ENCODE measurements around the gene LRRC56. TPM values are rescaled to one million over a fixed set of nuclear protein-coding genes. Genes with fewer than 3 reads are reported as not detected.

Gene LRRC56
- total and polyA plus RNA-seq, 2 of the 13 experiments (the other 11 are each of a cell fraction or from before 2014, with no cell fraction given), result 0.11 to 0.29 TPM

- TF ChIP-seq NCOA1 (CRISPR knock-in tag; IDR thresholded peaks at IDR 0.05), result no peak
- TF ChIP-seq TFDP2 (CRISPR knock-in tag; IDR thresholded peaks at IDR 0.05), result 0 out of 2 replicates have a peak, but pooled peaks have one; percentile 12
- no peak for TF ChIP-seq ZNF224 (CRISPR knock-in tag; IDR thresholded peaks at IDR 0.05)
- TF ChIP-seq KMT2B (CRISPR knock-in tag; IDR thresholded peaks at IDR 0.05), result peak; percentile 32; the same call in 1 of the 2 replicates
- TF ChIP-seq NFE2L2 (IDR thresholded peaks at IDR 0.05; ENCODE audit: low read length), result 0 out of 2 replicates have a peak, but pooled peaks have one; percentile 8
- TF ChIP-seq MTERF4 (CRISPR knock-in tag; IDR thresholded peaks at IDR 0.05), result peak; percentile 37; the same call in 1 of the 2 replicates
- TF ChIP-seq ZNF3 (CRISPR knock-in tag; IDR thresholded peaks at IDR 0.05), result 0 out of 2 replicates have a peak, but pooled peaks have one; percentile 46
- TF ChIP-seq SAP130 (CRISPR knock-in tag; IDR thresholded peaks at IDR 0.05; ENCODE audit: low read depth), result peak; percentile 94
- no peak for TF ChIP-seq HHEX (CRISPR knock-in tag; IDR thresholded peaks at IDR 0.05)
- TF ChIP-seq UBTF (CRISPR knock-in tag; IDR thresholded peaks at IDR 0.05), result 0 out of 2 replicates have a peak, but pooled peaks have one; percentile 30
- 0 out of 2 replicates have a peak, but pooled peaks have one; percentile 24 for TF ChIP-seq GMEB1 (CRISPR knock-in tag; IDR thresholded peaks at IDR 0.05; ENCODE audit: borderline replicate concordance)
- TF ChIP-seq PHF5A (CRISPR knock-in tag; IDR thresholded peaks at IDR 0.05; ENCODE audit: low read depth, unreplicated experiment), result peak; percentile 86
- TF ChIP-seq ZNF629 (CRISPR knock-in tag; conservative IDR thresholded peaks at IDR 0.05), result no peak; the same call in 1 of the 2 replicates
- TF ChIP-seq ZNF639 (CRISPR knock-in tag; conservative IDR thresholded peaks at IDR 0.05), result no peak
- peak; percentile 84; the same call in 1 of the 2 replicates for TF ChIP-seq ZNF441 (CRISPR knock-in tag; IDR thresholded peaks at IDR 0.05; ENCODE audit: borderline replicate concordance)
- no peak for TF ChIP-seq SMARCE1 (IDR thresholded peaks at IDR 0.05; ENCODE audit: borderline replicate concordance)
- TF ChIP-seq MIER3 (CRISPR knock-in tag; IDR thresholded peaks at IDR 0.05; ENCODE audit: borderline replicate concordance), result peak; percentile 83; the same call in 1 of the 2 replicates
- TF ChIP-seq ESRRA (CRISPR knock-in tag; IDR thresholded peaks at IDR 0.05; ENCODE audit: low read depth), result peak; percentile 75
- no peak for TF ChIP-seq ZNF570 (CRISPR knock-in tag; IDR thresholded peaks at IDR 0.05; ENCODE audit: borderline replicate concordance)
- 0 out of 2 replicates have a peak, but pooled peaks have one; percentile 38 for TF ChIP-seq ZFP36L1 (CRISPR knock-in tag; IDR thresholded peaks at IDR 0.05)
- peak; percentile 85 for TF ChIP-seq NR2C2 (CRISPR knock-in tag; IDR thresholded peaks at IDR 0.05; ENCODE audit: borderline replicate concordance)
- no peak for TF ChIP-seq NONO (IDR thresholded peaks at IDR 0.05)
- no peak; the same call in none of the 2 replicates for TF ChIP-seq NONO (CRISPR knock-in tag; conservative IDR thresholded peaks at IDR 0.05)
- TF ChIP-seq TCF12 (IDR thresholded peaks at IDR 0.05), result no peak
- 0 out of 2 replicates have a peak, but pooled peaks have one; percentile 31 for TF ChIP-seq TCF12 (CRISPR knock-in tag; IDR thresholded peaks at IDR 0.05)
These were observed 50.7 kb downstream of the LRRC56 start (continued) for GRCh38 chr11:587978-588380.
